NCI-H69 (cell line): ENCODE measurements around the gene ITGB3BP.
"Not testable (repeated sequence)": the region's sequence is repeated elsewhere in the genome, so short reads cannot be mapped to it uniquely, and the experiment has no call there.

Source experiments
- DNase-seq: peaks from one replicate; lab custom pipeline; 2025; lab: John Stamatoyannopoulos, UW

Gene ITGB3BP

DNA sequence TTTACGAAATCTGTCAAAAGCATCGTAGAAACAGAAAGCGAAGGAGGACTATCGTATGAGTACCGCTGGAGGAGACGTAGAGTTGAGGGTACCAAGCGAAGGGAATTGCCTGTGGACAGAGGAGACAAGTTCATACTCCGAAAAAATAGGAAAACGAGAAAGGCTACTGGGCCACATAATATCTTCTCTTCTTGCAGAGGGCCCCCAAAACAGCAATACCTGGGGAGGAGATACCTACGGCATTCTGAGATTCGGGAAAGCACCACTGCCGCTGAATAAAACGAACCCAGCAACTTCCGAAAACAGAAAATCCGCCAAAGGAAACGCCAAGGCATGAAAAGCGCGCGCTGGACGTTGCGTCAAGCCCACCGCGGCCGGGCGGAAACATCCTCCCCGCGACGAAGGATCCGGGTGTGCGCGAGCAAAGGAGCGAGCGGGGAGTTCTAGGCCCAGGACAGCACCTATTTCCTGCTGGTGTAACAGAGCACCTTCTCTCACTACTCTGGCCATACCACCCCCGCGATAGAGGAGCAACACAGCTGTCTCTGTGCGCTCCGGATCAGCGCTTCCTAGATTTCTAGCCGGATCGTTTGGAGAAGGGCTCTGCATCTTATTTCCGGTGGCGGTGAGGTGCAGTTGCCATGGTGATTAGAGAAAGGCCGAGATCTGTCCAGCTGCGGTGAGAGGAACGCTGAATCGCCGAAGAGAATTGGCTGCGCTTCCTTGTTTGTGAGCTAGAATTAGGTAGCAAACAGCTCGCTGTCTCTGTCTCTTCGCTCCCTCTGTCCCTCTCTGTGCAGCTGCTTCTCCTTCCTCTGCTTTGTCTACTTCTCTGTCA, at the start of gene ITGB3BP, which contains the start of gene EFCAB7:
Gene ITGB3BP, minus strand, starts transcription at position 335 of the 838 bp plus-strand sequence. Its CDS starts 92 bp downstream, at position 243.
Gene EFCAB7, plus strand, starts transcription at position 635 of the 838 bp plus-strand sequence. CDS start 2,048 bp downstream, outside the sequence.
- peak; percentile 95 for DNase-seq

- DNase-seq = not testable (repeated sequence)
Observed at GRCh38 chr1:63572686-63573085, 49.7 kb upstream of the ITGB3BP start.

DNA sequence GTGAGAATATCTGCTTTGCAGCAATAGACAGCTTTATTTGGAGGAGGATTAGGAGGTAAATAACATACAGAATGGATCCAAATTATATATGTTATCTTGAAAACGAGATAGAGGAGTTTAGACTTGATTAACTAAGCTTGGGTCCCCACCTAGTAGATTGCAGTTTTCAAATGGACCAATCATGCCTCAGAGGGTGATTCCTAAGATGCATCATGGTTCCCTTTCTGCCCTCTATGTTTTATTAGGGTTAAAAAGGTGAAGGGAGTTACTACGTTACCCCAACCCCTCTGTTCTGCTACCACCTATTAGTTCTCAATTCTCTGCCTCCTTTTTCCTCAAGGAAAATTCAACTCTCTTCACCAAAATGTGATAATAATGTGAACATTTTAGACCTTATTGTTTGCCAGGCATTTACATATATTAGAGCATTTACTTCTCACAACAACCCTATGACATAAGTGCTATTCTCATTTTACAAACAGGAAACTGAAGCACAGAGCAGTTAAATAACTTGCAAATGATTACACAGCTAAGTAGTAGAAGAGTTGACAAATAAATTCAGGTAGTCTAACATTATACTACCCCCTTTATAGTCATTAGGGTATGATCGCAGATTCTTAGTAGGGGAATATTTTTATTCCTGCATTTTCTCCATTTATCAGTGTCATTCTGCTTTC, 46.8 kb upstream of the ITGB3BP start:
- no peak for DNase-seq

DNA sequence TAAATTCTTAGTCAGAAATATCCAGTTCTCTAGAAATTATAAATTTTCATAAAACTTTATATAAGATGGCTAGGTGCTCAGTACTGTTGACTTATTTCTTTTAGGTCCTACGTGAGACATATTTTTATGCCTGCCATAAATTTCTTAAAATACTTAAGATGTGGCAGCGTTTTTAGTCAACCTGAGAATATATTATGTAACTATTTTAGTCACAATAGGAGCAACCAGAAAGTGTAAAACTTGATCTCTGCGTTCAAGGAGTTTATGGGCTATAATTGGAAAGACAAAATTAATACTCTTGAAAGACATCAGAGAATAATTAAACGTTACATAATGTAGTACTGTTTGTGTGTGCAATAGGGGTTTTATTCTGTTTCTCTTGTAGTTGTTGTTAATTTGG, 46.0 kb upstream of the ITGB3BP start:
- no peak for DNase-seq

GRCh38 chr1:63563745-63564144, 40.7 kb upstream of the ITGB3BP start:
- no peak for DNase-seq

DNA sequence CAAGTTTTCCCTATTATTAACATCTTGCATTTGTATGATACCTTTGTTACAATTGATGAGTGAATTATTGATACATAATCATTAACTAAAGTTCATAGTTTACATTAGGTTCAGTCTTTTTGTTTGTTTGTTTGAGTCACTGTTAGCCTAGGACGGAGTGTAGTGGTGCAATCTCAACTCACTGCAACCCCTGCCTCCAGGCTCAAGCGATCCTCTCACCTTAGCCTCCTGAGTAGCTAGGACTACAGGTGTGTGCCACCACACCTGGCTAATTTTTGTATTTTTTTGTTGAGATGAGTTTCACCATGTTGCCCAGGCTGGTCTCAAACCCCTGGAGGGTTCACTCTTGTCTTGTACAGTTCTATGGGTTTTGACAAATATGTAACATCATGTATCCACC, 36.3 kb upstream of the ITGB3BP start:
- no peak for DNase-seq

- peak; percentile 35 for DNase-seq
Observed at GRCh38 chr1:63557365-63557987, 34.5 kb upstream of the ITGB3BP start.

DNA sequence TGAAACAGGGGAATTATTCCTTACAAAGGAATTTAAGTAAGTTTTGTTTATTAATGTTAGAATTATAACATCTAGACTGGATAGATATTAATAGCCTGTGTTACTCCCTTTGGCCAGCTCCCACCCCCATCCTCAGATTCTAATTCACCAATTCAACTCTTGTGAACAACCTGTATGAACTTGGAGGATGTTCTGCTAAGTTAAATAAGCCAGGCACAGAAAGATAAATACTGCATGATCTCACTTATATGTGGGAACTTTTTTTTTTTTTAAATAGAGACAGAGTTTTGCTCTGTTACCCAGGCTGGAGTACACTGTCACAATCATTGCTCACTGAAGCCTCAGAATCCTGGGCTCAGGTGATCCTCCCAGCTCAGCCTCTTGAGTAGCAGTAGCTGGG, 32.5 kb upstream of the ITGB3BP start:
- DNase-seq = no peak

- no peak for DNase-seq
Observed at GRCh38 chr1:63548877-63549276, 25.9 kb upstream of the ITGB3BP start.

DNA sequence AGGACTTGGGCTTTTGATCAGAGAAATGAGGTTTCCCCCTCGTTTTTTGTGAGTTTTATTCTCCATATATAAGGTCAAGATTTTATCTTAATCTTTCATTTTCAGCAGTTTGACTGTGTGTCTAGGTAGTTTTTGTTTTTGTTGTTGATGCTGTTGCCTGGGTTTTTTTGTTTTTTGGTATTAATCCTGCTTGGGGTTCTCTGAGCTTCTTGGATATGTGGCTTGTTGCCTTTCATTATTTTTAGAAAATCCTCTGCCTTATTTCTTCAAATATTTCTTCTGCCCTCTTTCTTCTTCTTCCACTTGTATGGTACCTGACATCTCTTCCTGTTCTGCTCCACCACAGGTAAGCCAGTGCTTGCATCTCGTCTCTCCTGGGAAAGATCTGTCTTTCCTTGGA, 25.3 kb upstream of the ITGB3BP start:
- DNase-seq = no peak

DNA sequence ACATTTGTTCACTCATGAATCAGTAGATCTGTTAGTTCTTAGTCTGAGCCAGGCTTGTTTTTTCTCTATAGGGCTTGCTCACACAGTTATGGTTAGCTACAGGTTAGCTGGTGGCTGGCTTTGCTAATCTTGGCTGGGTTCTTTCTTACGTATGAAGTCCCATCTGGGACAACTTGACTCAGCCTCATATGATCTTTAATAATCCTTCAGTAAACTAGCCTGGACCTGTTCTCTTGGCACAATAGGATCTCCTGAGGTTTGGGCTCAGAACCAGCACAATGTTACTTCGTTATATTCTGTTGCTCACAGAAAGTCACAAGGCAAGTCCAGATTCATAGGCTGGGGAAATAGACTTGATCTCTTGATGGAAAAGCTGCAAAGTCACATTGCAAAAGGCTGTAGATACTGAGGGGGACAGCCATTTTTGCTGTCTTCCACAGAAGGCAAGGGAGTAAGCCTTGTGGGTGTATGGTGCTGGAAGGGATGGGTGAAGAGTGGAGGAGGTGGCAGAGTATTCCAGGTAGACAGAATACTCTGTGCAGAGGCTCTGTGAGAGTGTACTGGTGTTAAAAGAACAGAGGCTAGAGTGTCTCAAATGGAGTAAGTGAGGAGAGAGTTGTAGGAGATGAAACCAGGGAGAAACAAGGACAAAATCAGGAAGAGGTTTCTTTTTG, 24.7 kb upstream of the ITGB3BP start:
- no peak for DNase-seq

DNA sequence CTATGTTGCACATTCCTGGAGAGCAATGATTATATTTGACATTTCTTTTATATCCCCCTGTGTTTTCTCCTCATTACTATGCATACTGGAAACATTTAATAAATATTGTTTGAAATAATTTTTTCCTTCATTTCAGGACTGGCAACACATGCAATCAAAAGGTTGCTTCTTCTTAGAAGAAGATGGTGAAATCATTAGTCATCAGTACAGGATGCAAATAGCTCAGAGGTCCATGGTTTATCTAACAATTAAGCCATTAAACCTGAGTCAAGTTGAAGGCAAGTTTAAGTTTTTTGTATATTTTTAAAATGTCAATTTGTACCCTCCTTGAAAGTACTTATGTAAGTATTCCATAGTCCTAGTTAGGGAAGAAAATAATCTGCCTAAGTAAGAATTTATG, 22.8 kb upstream of the ITGB3BP start:
- no peak for DNase-seq

DNA sequence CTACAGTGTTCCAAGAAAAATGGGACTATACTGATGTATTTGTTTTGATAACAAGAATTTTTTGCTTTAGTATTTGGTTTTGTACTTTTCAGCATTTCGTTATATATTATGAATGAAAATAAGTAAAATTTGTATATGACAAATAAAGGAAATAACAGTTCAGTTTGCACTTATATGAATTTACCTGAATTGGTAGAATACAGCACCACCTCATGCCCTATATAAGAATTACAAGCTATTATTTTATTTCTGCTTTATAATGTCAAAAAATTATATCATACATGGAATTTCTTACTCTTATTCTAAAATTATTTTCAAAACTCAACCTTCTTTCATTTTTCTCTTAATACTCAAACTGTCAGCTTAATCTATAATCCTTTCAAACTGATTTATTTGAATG, 14.9 kb upstream of the ITGB3BP start:
- peak; percentile 2 for DNase-seq

GRCh38 chr1:63537006-63537405, 14.0 kb upstream of the ITGB3BP start:
- DNase-seq = no peak

- DNase-seq = no peak
Observed at GRCh38 chr1:63534406-63534805, 11.4 kb upstream of the ITGB3BP start.

DNA sequence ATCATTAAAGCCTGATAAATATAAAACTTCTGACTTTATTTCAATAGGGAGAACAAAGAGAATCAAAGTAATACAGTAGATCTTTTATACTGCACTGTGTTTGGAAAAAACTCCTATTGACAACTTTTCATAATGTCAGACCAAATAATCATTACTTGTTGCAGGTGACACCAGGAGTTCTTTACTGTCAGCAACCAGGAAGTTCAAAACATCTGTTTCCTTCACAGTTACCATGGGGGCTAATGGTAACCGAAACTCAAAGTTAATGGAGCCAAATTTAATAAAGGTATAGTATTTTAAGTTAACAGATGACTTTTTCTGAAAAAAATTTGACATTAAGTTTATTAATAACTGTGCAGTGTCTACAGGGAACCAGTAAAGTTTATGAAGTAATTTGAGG, 10.9 kb upstream of the ITGB3BP start:
- peak; percentile 1 for DNase-seq

DNA sequence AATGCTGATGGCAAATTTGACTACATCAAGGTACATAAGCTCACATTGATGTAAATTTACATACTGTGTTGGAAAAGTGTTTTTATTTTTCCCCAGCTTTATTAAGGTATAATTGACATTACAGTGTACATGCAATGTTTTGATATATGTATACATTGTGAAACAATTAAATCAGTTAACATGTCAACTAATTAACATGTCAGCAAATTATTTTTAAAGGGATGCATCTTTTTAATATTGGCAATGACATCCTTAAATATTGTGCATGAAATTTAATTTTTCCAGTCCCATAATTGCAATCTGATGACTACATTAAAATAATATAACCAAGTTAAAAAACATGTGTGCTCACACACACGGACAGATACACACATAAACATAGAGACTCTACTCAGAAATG, 9.7 kb upstream of the ITGB3BP start:
- DNase-seq = no peak

- peak; percentile 10 for DNase-seq
Observed at GRCh38 chr1:63524201-63524600, 1.2 kb upstream of the ITGB3BP start.

DNA sequence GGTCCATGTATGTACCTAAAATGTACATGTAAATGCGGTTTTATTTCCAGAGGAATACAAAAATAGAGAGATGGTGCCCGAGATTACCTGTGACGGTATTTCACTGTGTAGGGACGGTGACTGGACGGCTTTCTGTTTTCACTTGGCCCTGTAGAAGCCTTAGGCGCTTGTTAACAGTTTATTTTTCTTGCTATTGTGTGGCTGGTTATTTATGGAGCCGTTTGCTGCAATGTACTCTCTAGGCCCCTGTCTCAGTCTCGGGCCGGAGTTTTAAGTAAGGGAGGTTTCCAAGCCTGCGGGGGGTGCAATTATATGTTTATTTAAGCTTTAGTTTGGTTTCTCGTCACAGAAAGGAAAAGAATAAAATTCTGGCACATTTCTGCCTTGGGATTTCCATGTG, 713 bp upstream of the ITGB3BP start:
- peak; percentile 51 for DNase-seq

DNA sequence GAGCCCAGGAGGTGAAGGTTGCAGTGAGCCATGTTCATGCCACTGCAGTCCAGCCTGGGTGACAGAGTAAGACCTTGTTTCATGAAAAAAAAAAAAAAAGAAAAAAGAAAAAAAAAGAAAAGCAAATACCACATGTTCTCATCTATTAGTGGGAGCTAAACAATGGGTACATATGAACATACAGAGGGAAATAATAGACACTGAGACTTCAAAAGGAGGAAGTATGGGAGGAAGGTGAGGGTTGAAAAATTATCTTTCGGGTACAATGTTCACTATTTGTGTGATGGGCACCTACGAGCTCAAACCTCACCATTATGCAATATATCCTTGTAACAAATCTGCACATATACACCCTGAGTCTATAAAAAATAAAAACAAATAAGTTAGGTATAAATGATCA, 6.4 kb downstream of the ITGB3BP start:
- DNase-seq = no peak

DNA sequence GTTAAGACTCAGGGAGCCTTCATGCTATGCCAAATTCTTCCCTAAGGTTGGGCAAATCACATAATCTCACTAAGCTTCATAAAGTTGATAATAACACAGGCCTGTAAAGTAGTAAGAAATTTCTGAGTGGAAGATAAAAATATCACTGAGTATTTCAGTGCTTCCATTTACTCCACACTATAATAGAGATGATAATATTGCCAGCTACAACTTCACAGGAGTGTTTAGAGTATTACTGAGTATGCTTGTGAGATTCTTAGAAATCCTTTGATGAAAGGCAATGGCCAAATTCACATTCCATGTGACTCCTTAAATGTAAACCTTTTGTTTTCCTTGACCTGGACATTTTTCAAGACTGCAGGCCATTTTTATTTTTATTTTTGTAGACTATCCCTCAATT, 10.4 kb downstream of the ITGB3BP start:
- no peak for DNase-seq

DNA sequence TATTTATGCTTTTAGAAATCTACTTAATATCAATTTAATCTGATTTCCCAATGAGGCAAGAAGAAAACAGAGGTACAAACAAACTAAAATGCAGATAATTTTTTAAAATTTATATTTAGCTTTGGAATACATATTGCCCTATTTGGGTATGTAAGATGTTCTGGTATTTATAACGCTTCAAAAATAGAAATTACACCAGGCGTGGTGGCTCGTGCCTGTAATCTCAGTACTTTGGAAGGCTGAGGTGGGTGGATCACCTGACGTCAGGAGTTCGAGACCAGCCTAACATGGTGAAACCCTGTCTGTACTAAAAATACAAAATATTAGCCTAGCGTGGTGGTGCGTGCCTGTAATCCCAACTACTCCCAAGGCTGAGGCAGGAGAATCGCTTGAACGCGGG, 13.3 kb downstream of the ITGB3BP start:
- DNase-seq = no peak
